ENCODE measurements around the gene CSTF1.
"Not testable (repeated sequence)": the region's sequence is repeated elsewhere in the genome, so short reads cannot be mapped to it uniquely, and the experiment has no call there.

CSTF1 gene

GRCh38 chr20:56383334-56383733, 9.1 kb upstream of the CSTF1 start:
- TF ChIP-seq ZNF274 (IDR thresholded peaks at IDR 0.05; ENCODE audit: low read depth, low read length) = no peak
- H3K4me3 ChIP-seq (ENCODE audit: low read length) = no peak overlapping the region

GRCh38 chr20:56385130-56385529, 7.3 kb upstream of the CSTF1 start:
- no peak for TF ChIP-seq ZNF274 (IDR thresholded peaks at IDR 0.05; ENCODE audit: low read depth, low read length)
- H3K4me3 ChIP-seq (ENCODE audit: low read length) = no peak overlapping the region

- no peak for TF ChIP-seq ZNF274 (IDR thresholded peaks at IDR 0.05; ENCODE audit: low read depth, low read length)
- no peak overlapping the region for H3K4me3 ChIP-seq (ENCODE audit: low read length)
These were observed 6.2 kb upstream of the CSTF1 start for GRCh38 chr20:56386219-56386618.

GRCh38 chr20:56388882-56389281, 3.6 kb upstream of the CSTF1 start:
- no peak overlapping the region for H3K4me3 ChIP-seq (ENCODE audit: low read length)
- no peak for TF ChIP-seq ZNF274 (IDR thresholded peaks at IDR 0.05; ENCODE audit: low read depth, low read length)

- TF ChIP-seq ZNF274 (IDR thresholded peaks at IDR 0.05; ENCODE audit: low read depth, low read length) = no peak
- H3K4me3 ChIP-seq (ENCODE audit: low read length) = no peak overlapping the region
These were observed 2.6 kb upstream of the CSTF1 start for GRCh38 chr20:56389807-56390206.

GRCh38 chr20:56390396-56390795, 2.0 kb upstream of the CSTF1 start:
- peak overlapping the region; percentile 93; the same call in 1 of the 2 replicates for H3K4me3 ChIP-seq (ENCODE audit: low read length)

- TF ChIP-seq ZNF274 (IDR thresholded peaks at IDR 0.05; ENCODE audit: low read depth, low read length) = no peak
- peak overlapping the region; percentile 93 for H3K4me3 ChIP-seq (ENCODE audit: low read length)
These were observed 1.4 kb upstream of the CSTF1 start for GRCh38 chr20:56391037-56391436.

- peak overlapping the region; percentile 93 for H3K4me3 ChIP-seq (ENCODE audit: low read length)
- no peak for TF ChIP-seq ZNF274 (IDR thresholded peaks at IDR 0.05; ENCODE audit: low read depth, low read length)
These were observed 781 bp upstream of the CSTF1 start for GRCh38 chr20:56391596-56392131.

- TF ChIP-seq ZNF274 (IDR thresholded peaks at IDR 0.05; ENCODE audit: low read depth, low read length) = no peak
- H3K4me3 ChIP-seq (ENCODE audit: low read length) = peak overlapping the region; percentile 93
These were observed 537 bp downstream of the CSTF1 start for GRCh38 chr20:56392881-56393482.

- peak overlapping the region; percentile 93 for H3K4me3 ChIP-seq (ENCODE audit: low read length)
- TF ChIP-seq ZNF274 (IDR thresholded peaks at IDR 0.05; ENCODE audit: low read depth, low read length) = no peak
These were observed 1.2 kb downstream of the CSTF1 start for GRCh38 chr20:56393653-56394052.

GRCh38 chr20:56395166-56395565, 2.7 kb downstream of the CSTF1 start:
- H3K4me3 ChIP-seq (ENCODE audit: low read length) = no peak overlapping the region
- no peak for TF ChIP-seq ZNF274 (IDR thresholded peaks at IDR 0.05; ENCODE audit: low read depth, low read length)

- no peak for TF ChIP-seq ZNF274 (IDR thresholded peaks at IDR 0.05; ENCODE audit: low read depth, low read length)
- H3K4me3 ChIP-seq (ENCODE audit: low read length) = no peak overlapping the region
These were observed 7.7 kb downstream of the CSTF1 start for GRCh38 chr20:56400001-56400640.

GRCh38 chr20:56403465-56403864, 11.0 kb downstream of the CSTF1 start:
- TF ChIP-seq ZNF274 (IDR thresholded peaks at IDR 0.05; ENCODE audit: low read depth, low read length) = no peak
- H3K4me3 ChIP-seq (ENCODE audit: low read length) = no peak overlapping the region

GRCh38 chr20:56405356-56405755, 12.9 kb downstream of the CSTF1 start:
- not testable (repeated sequence) for H3K4me3 ChIP-seq (ENCODE audit: low read length)

- no peak for TF ChIP-seq ZNF274 (IDR thresholded peaks at IDR 0.05; ENCODE audit: low read depth, low read length)
- H3K4me3 ChIP-seq (ENCODE audit: low read length) = no peak overlapping the region
These were observed 14.5 kb downstream of the CSTF1 start for GRCh38 chr20:56406910-56407309.

- H3K4me3 ChIP-seq (ENCODE audit: low read length) = no peak overlapping the region
- TF ChIP-seq ZNF274 (IDR thresholded peaks at IDR 0.05; ENCODE audit: low read depth, low read length) = no peak
These were observed 17.1 kb downstream of the CSTF1 start for GRCh38 chr20:56409521-56409920.
